SK-N-MC (cell line): Measurements from ENCODE around the gene SYNPO2.

Source experiments
- DNase-seq: peaks from one replicate; pipeline ENCODE4 v3.0.0-alpha.2; 2011; ENCODE audit warnings: low read depth, low spot score
- H3K27ac ChIP-seq: fragments of 200-600 bp; sonication (generic); 2 replicates; pipeline ENCODE4 v1.5.1; 2016; ENCODE audit warnings: mixed run types
- H3K36me3 ChIP-seq: fragments of 200-600 bp; sonication (generic); 2 replicates; pipeline ENCODE4 v1.6.1; 2017; ENCODE audit warnings: antibody characterized with exemption, low read length, mixed read lengths; ENCODE audit not compliant: insufficient read depth
- H3K4me3 ChIP-seq: fragments of 200-600 bp; sonication (generic); 2 replicates; pipeline ENCODE4 v1.5.1; 2016
- H3K9ac ChIP-seq: fragments of 200-600 bp; sonication (generic); 2 replicates; pipeline ENCODE4 v1.8.0; 2017; ENCODE audit warnings: mixed run types, mixed read lengths; ENCODE audit not compliant: insufficient read length
- H3K9me3 ChIP-seq: fragments of 200-600 bp; sonication (generic); 2 replicates; pipeline ENCODE4 v1.6.1; 2017; ENCODE audit warnings: low read depth, mild to moderate bottlenecking, antibody characterized with exemption, low read length, moderate library complexity, mixed read lengths
- EZH2 ChIP-seq: fragments of 200-600 bp; sonication (generic); IDR thresholded peaks from one replicate; pipeline ENCODE4 v1.6.1; 2017; ENCODE audit warnings: antibody characterized with exemption
- FOXP2 ChIP-seq: optimal IDR thresholded peaks from 2 replicates; pipeline ENCODE3; 2011; ENCODE audit warnings: mild to moderate bottlenecking, moderate library complexity; ENCODE audit not compliant: insufficient read depth; ENCODE audit errors: extremely low read length, control extremely low read depth
- POLR2AphosphoS5 ChIP-seq: IDR thresholded peaks from 2 replicates; pipeline ENCODE4 v1.6.1; 2012; ENCODE audit warnings: mild to moderate bottlenecking, low read depth, low read length, borderline replicate concordance

SYNPO2 gene

GRCh38 chr4:118981839-118982381 is 93.3 kb downstream of the SYNPO2 start:
- no peak for TF ChIP-seq EZH2
- no peak for TF ChIP-seq FOXP2
- no peak for TF ChIP-seq POLR2AphosphoS5
- Histone ChIP-seq H3K27ac (no peak overlapping the region), H3K9ac (no peak overlapping the region), H3K36me3 (no peaks in the 10 kb centered on the region), H3K4me3 (no peak overlapping the region), H3K9me3 (no peaks in the 10 kb centered on the region)
- no peak for DNase-seq

GRCh38 chr4:118983293-118983692 is 94.6 kb downstream of the SYNPO2 start:
- Histone ChIP-seq H3K9me3 (no peaks in the 10 kb centered on the region), H3K36me3 (no peaks in the 10 kb centered on the region), H3K9ac (no peak overlapping the region), H3K27ac (no peak overlapping the region), H3K4me3 (no peak overlapping the region)
- no peak for TF ChIP-seq POLR2AphosphoS5
- TF ChIP-seq FOXP2, result no peak
- DNase-seq, result no peak

- H3K27ac ChIP-seq, result no peak overlapping the region
- DNase-seq, result no peak
- TF ChIP-seq FOXP2 (no peak), POLR2AphosphoS5 (no peak), EZH2 (no peak)
- no peaks in the 10 kb centered on the region for H3K9me3 ChIP-seq
- no peak overlapping the region for H3K9ac ChIP-seq
- H3K4me3 ChIP-seq, result no peak overlapping the region
- no peaks in the 10 kb centered on the region for H3K36me3 ChIP-seq
Measured at GRCh38 chr4:118983831-118984230, 95.2 kb downstream of the SYNPO2 start.

GRCh38 chr4:118985170-118986000 is 96.7 kb downstream of the SYNPO2 start:
- Histone ChIP-seq H3K9ac (no peak overlapping the region), H3K9me3 (no peaks in the 10 kb centered on the region), H3K36me3 (no peaks in the 10 kb centered on the region), H3K4me3 (no peak overlapping the region), H3K27ac (no peak overlapping the region)
- no peak for TF ChIP-seq POLR2AphosphoS5
- TF ChIP-seq EZH2, result no peak
- no peak for TF ChIP-seq FOXP2
- DNase-seq, result no peak

GRCh38 chr4:118987959-118988634 is 99.4 kb downstream of the SYNPO2 start:
- Histone ChIP-seq H3K9ac (no peak overlapping the region), H3K27ac (no peak overlapping the region)

GRCh38 chr4:118988635-118988972 is 100.0 kb downstream of the SYNPO2 start:
- no peak for TF ChIP-seq POLR2AphosphoS5
- TF ChIP-seq FOXP2, result no peak
- no peak for TF ChIP-seq EZH2
- no peaks in the 10 kb centered on the region for H3K9me3 ChIP-seq
- H3K27ac ChIP-seq, result no peak overlapping the region
- DNase-seq, result no peak
- H3K36me3 ChIP-seq, result no peaks in the 10 kb centered on the region
- H3K4me3 ChIP-seq, result no peak overlapping the region
- no peak overlapping the region for H3K9ac ChIP-seq

More at GRCh38 chr4:118987959-118988634, 99.4 kb downstream of the SYNPO2 start:
- Histone ChIP-seq H3K4me3 (no peak overlapping the region), H3K9me3 (no peaks in the 10 kb centered on the region), H3K36me3 (no peaks in the 10 kb centered on the region)
- TF ChIP-seq FOXP2 (no peak), EZH2 (no peak), POLR2AphosphoS5 (no peak)
- DNase-seq, result no peak

GRCh38 chr4:118989098-118990080 is 100.7 kb downstream of the SYNPO2 start:
- Histone ChIP-seq H3K27ac (no peak overlapping the region), H3K36me3 (no peaks in the 10 kb centered on the region), H3K9me3 (no peaks in the 10 kb centered on the region), H3K4me3 (no peak overlapping the region), H3K9ac (no peak overlapping the region)
- DNase-seq, result no peak
- TF ChIP-seq POLR2AphosphoS5 (no peak), EZH2 (no peak), FOXP2 (no peak)
